GM19193 (cell line): Measurements from ENCODE around the gene TSR1.

Experiments used
- POLR2A ChIP-seq: IDR thresholded peaks from 4 replicates; pipeline ENCODE4 v1.6.1; 2011; ENCODE audit not compliant: insufficient read depth, insufficient read length; ENCODE audit errors: extremely low read depth

TSR1 gene

DNA sequence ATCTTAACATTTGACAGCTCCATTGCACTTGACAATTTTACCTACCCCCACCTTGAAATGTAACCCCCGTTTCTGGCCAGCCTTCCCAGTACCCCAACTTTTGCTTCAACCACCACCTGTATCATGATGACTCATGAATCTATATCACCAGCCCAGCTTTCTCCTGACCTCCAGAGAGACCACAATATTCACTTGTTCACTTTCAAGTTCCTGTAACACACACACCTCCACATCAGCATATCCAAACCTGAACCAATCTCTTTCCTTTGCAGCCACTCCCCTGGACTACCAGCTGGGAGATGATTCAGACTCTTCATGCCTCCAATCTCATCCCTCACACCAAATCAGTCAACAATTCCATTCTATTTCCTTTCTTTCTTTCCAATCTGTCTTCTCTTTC, 40.7 kb downstream of the TSR1 start:
- TF ChIP-seq POLR2A: no peak

DNA sequence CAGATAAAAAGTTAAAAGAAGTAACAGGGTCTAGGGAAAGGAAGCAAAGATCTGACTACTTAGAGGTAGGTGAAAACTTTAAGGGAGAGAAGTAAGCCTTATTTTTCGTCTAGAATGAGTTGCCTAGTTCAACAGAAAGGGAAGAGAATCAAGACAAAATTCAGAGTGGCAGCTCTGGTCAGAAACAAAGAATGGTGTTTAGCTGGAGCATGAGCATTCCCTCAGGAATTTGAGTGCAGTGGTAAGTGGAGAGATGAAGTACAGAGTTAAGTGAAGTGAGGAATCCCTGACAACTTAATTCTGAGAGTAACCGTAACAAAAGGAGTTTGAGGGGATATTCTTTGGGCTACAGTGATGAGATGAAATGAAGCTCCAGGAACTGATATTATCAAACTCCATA, 44.2 kb downstream of the TSR1 start:
- no peak for TF ChIP-seq POLR2A

DNA sequence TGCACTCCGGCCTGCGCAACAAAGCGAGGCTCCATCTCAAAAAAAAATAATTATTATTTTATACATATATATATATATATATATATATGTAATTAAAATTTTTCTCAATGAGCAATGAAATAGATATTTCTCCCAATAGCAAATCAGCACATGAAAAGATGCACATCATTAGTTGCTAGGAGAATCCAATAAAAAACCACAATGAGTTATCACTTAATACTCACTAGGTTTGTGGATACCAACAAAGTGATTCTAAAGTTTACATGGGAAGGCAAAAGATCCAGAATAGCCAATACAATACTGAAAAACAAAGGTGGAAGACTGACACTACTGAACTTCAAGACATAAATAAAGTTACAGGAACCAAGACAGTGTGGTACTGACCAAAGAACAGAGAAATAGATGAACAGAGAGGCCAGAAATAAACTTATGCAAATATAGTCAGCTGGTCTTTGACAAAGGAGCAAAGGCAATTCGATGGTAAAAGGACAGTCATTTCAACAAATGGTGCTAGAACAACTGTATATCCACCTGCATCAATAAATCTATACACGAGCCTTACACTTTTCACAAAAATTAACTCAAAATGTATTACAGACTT, 46.3 kb downstream of the TSR1 start:
- no peak for TF ChIP-seq POLR2A

DNA sequence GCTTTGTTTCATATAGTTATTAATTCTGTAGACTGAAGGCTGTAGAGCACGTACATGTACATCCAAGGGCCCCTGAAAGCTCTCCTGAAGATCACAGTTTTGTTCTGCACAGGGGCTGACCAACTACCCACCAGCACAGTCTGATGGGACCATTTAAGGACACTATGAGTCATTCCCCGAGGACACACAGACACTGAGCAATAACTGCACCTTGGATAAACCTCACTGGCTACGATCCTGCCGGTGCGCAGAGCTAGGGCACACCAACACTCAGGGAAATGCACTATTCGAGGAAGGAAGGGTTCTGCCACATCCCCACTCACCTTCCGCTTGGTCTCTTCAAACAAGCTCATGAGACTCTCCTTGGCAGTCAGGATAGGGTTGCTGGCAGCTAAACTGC, 53.0 kb downstream of the TSR1 start:
- TF ChIP-seq POLR2A: no peak

DNA sequence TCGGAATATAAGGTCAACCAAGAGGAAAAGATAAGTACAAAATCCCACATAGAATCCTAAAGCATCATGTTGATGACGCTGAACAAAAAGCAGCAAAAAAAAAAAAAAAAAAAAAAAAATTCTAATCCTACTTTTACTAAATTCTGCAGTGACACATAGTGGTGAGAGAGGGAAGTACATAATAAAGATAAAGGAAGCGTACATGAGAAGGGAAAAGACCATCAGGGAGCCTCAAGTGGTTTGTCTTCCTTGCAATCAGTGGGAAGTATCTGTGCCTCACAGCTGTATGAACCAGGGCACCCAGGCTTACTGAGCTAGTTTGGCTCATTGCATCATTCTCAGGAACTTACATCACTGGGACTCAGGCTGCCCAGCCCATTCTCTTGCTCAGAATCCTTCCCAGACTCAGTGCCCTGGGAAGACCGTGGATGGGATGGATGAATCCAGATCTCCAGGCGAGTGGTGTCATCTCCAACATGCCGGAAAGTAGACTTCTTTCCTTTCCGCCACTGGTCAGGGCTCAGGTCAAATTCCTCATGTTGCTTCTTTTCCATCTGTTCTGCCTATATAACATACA, 53.9 kb downstream of the TSR1 start:
- TF ChIP-seq POLR2A: no peak

DNA sequence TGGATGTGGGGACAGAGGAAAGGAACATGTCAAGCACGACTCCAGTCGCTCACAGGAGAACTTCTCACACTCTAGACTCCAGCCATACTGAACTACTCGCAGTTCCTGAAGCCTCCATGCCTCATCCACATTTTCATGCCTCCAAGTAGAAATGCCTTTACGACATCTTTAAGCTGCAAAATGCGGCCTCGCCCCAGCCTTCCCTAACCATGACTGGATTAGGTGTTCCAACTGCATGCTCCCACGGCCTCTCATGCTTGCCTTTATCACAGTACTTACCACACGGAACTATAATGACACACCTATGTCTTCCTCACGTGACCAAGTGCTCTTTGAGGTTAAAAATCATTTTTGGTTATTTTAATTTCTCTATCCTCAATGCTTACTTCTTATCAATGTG, 56.5 kb downstream of the TSR1 start:
- no peak for TF ChIP-seq POLR2A

DNA sequence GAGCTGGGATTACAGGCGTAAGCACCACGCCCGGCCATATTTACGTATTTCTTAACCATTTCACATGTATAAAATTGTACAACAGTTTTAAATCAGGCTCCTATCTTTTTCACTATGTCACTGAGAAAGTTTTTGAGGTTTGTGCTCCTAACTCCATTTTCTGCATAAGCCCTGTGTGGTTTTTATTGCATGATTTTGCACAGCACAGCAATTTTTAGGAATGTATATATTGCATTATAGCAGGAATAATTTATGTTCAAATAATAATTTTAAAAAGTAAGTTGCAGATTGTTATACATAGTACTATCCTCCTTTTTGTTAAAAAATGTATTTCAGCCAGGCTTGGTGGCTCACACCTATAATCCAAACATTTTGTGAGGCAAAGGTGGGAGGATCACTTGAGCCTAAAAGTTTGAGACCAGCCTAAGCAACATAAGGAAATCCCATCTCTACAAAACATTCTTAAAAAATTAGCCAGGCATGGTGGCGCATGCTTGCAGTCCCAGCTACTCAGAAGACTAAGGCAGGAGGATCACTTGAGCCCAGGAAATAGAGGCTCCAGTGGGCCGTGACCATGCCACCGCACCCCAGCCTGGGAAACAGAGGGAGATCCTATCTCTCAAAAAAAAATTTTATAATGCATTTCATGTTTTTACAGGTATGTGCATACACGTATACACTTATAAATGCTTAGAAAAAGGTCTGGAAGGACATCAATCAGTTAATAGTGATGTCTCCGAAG, 58.7 kb downstream of the TSR1 start:
- no peak for TF ChIP-seq POLR2A

DNA sequence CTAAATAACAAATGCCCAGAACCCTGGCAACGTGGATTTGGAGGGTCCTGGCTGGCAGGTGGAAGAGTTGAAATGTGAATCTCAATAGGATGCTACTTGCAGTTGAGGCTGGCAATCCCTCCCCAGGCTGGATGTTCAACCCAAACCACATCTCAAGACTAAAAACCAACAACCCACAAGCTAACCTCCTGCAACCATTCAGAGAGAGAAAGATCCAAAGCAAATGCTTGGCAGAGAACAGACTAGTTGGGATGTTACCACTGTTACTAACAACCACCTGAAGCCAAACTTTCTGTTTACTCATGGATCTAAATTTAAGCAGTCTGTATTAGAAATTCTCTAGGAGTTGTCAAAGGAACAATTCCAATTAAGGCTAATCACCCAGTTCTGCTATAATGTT, 60.5 kb downstream of the TSR1 start:
- no peak for TF ChIP-seq POLR2A

DNA sequence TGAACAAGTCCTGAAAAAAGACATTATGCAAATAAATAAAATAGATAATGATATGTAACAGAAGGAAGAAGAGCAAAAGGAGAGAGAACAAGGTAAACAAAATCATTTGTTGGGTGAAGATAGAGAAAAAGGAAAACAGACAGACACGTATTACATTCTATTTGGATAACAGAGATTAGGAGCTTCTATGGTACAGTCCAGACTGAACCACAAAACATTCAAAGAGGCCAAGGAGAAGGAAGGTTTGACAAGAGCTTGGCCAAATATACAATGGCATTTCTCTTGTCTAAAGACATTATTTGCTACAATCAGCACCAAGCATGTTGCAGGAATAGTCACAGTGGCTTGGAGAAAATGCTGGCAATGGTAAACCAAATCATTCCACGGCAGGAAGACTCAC, 61.8 kb downstream of the TSR1 start:
- TF ChIP-seq POLR2A: no peak
